Cortex of kidney (tissue), 1 donor: Measurements from ENCODE around the gene SERTAD2.

Experiments used
- DNase-seq: peaks from one replicate; lab custom pipeline; 2025; lab: John Stamatoyannopoulos, UW

SERTAD2 gene

GRCh38 chr2:64581777-64582539 is 71.8 kb downstream of the SERTAD2 start:
- no peak for DNase-seq
